Mesendoderm (in vitro differentiated cells): Measurements from ENCODE around the gene TANK.

Experiments
- DNase-seq: peaks from one replicate; pipeline ENCODE4 v3.0.0; 2013
- H2AK5ac ChIP-seq: 2 replicates; pipeline ENCODE4 v1.6.1; 2013; ENCODE audit warnings: low read length, inconsistent platforms
- H2BK120ac ChIP-seq: 2 replicates; pipeline ENCODE4 v1.6.1; 2013; ENCODE audit warnings: low read depth, mild to moderate bottlenecking, low read length, moderate library complexity, mixed read lengths
- H2BK15ac ChIP-seq: replicated peaks from 2 replicates; pipeline ENCODE4 v1.6.1; 2013; ENCODE audit warnings: low read depth, mild to moderate bottlenecking, moderate library complexity
- H2BK5ac ChIP-seq: 2 replicates; pipeline ENCODE4 v1.6.1; 2013; ENCODE audit warnings: low read length, inconsistent platforms
- H3K18ac ChIP-seq: 2 replicates; pipeline ENCODE4 v1.6.1; 2013; ENCODE audit warnings: mild to moderate bottlenecking, low read length, mixed read lengths
- H3K23ac ChIP-seq: one replicate; pipeline ENCODE4 v1.6.1; 2013; ENCODE audit warnings: low read length
- H3K27ac ChIP-seq: 2 replicates; pipeline ENCODE4 v1.5.1; 2013; ENCODE audit warnings: low read depth, mild to moderate bottlenecking, inconsistent platforms, low read length, moderate library complexity
- H3K27me3 ChIP-seq: 2 replicates; pipeline ENCODE4 v1.6.1; 2013; ENCODE audit warnings: low read length, control low read depth, mild to moderate bottlenecking, inconsistent platforms; ENCODE audit not compliant: insufficient read depth, poor library complexity
- H3K36me3 ChIP-seq: 2 replicates; pipeline ENCODE4 v1.6.1; 2013; ENCODE audit warnings: low read length, inconsistent platforms; ENCODE audit not compliant: control insufficient read depth, insufficient read depth
- H3K4ac ChIP-seq: one replicate; pipeline ENCODE4 v1.6.1; 2013; ENCODE audit warnings: low read depth, mild to moderate bottlenecking, low read length, moderate library complexity
- H3K4me1 ChIP-seq: 2 replicates; pipeline ENCODE4 v1.6.1; 2013; ENCODE audit warnings: low read depth, low read length, inconsistent platforms; ENCODE audit not compliant: control insufficient read depth
- H3K4me2 ChIP-seq: 2 replicates; pipeline ENCODE4 v1.6.1; 2013; ENCODE audit warnings: low read length
- H3K4me3 ChIP-seq: 2 replicates; pipeline ENCODE4 v1.5.1; 2013; ENCODE audit warnings: mild to moderate bottlenecking, low read length
- H3K56ac ChIP-seq: one replicate; pipeline ENCODE4 v1.6.1; 2013; ENCODE audit warnings: low read length
- H3K79me1 ChIP-seq: 2 replicates; pipeline ENCODE4 v1.6.1; 2013; ENCODE audit warnings: low read length, inconsistent platforms
- H3K79me2 ChIP-seq: 2 replicates; pipeline ENCODE4 v1.6.1; 2013; ENCODE audit warnings: mild to moderate bottlenecking, low read length; ENCODE audit not compliant: control insufficient read depth, insufficient read depth
- H3K9ac ChIP-seq: 2 replicates; pipeline ENCODE4 v1.6.1; 2013; ENCODE audit warnings: low read length, inconsistent platforms
- H4K5ac ChIP-seq: one replicate; pipeline ENCODE4 v1.6.1; 2013; ENCODE audit warnings: low read length
- H4K8ac ChIP-seq: one replicate; pipeline ENCODE4 v1.6.1; 2013; ENCODE audit warnings: low read depth, mild to moderate bottlenecking, control low read depth, low read length, moderate library complexity
- WGBS: extraction: QIAGEN DNeasy Blood & Tissue Kit; methylation state at CpG from one replicate; pipeline ENCODE4 v1.1.7; 2013; ENCODE audit warnings: low lambda C conversion rate, missing lambda C conversion rate; ENCODE audit not compliant: insufficient coverage; ENCODE audit errors: extremely low coverage; 5-methylcytosine and 5-hydroxymethylcytosine counted together

TANK gene

DNA sequence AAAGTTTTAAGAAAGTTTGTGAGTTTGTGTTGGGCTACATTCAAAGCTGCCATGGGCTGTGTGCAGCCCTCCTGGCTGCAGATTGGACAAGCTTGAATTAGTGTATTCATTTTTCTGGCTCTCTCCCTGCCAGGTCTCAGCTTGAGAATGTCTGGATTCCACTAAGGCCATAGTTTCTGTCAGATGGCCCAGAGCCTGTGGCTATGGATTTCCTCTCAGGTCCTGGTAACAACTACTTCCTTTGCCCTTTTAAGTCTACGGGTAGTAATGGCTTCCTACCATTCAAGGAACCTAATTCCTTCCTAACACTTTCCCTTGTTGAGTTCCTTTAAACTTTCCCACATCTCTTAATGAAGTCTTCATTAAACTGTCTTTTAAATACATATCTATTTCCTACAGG is 123.7 kb downstream of the TANK start:
- H2BK120ac ChIP-seq = no peak overlapping the region
- no peak overlapping the region for H3K27ac ChIP-seq
- H3K79me1 ChIP-seq = no peaks in the 10 kb centered on the region
- H3K56ac ChIP-seq = no peak overlapping the region
- H3K36me3 ChIP-seq = no peaks in the 10 kb centered on the region
- no peak overlapping the region for H2BK15ac ChIP-seq
- H3K18ac ChIP-seq = no peak overlapping the region
- no peak overlapping the region for H2AK5ac ChIP-seq
- DNase-seq = no peak
- no peak overlapping the region for H3K4me3 ChIP-seq
- H3K4me1 ChIP-seq = no peaks in the 10 kb centered on the region
- H3K23ac ChIP-seq = no peak overlapping the region
- H3K27me3 ChIP-seq = no peaks in the 10 kb centered on the region
- H3K4ac ChIP-seq = no peak overlapping the region
- WGBS = no CpG with 5 or more reads among the region's 1 CpG
- H4K8ac ChIP-seq = no peak overlapping the region
- no peak overlapping the region for H3K9ac ChIP-seq
- H4K5ac ChIP-seq = no peak overlapping the region
- no peak overlapping the region for H3K4me2 ChIP-seq
- H3K79me2 ChIP-seq = no peaks in the 10 kb centered on the region
- no peak overlapping the region for H2BK5ac ChIP-seq
